Measurements from ENCODE around the gene RIPOR2.

RIPOR2 gene

GRCh38 chr6:24840187-24840586, 95.6 kb downstream of the RIPOR2 start:
- DNase-seq = no peak

GRCh38 chr6:24838994-24839393, 96.8 kb downstream of the RIPOR2 start:
- no peak for DNase-seq

- no peak for DNase-seq
These were observed 97.7 kb downstream of the RIPOR2 start for GRCh38 chr6:24838081-24838480.

DNA sequence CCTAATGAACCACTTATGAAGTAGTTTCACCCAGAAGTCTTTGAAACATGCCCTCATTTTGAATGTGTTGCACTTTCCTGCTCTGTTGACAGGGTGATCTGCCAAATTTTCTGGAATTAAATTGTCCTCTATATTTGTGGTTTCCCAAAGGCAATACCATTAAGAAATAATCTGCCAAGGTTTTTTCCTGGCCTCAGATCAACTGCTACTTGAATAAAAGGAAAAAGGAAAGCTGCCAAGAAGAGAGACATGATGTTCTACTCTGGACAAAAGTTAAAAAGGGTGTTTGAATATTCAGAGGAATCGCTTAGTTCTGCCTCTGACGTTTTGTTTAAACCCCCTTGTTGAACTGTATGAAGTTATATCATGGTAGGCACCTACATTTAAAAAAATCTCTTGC, 99.7 kb downstream of the RIPOR2 start:
- DNase-seq = no peak

DNA sequence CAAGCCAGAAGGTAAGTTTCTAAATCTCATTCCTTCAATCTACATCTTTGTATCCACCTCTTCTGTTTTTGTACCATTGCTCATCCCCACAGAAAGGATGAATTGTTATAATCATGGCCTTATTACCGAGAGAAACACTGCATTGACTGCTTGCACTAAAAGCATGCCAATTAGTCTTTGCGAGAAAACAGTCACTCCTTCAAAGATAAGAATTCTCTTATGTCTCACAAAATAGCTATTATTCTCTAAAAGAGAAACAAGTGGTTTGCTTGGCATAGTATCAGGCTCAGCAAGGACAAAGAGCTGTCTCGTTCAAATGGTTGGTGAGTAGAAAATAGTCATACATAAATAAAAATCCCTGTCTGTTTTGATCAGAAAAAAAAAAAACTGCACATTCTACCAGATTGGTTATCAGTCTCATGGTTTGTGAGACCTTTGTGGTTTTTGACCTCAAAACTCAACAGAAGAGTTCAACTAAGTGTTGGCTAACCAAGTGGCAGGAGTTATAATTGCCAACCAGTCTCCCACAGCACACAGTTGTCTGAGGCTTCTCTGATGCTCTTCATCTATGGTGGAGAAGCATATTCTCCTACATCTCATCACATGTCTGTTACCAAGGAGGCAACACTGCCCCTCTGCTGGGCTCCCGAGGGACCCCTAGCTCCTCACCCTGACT, 101.9 kb downstream of the RIPOR2 start:
- no peak for DNase-seq

DNA sequence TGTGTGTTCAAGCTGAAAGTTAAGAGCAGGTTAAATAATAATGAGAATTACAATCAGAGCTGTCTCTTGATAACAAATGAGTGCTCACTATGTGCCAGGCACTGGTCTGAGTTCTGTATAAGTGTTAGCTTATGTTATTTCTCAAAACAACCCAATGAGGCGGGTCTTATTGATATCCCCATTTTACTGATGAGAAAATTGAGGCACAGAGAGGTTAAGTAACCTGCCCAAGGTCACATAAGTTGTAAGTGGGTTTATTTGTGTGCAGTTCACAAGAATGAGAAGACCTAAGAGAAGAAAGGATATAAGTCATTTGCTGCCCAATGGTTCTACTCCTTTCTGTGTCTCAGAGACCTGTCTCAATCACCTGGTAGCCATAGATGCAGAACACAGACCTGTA, 103.0 kb downstream of the RIPOR2 start:
- DNase-seq = no peak

DNA sequence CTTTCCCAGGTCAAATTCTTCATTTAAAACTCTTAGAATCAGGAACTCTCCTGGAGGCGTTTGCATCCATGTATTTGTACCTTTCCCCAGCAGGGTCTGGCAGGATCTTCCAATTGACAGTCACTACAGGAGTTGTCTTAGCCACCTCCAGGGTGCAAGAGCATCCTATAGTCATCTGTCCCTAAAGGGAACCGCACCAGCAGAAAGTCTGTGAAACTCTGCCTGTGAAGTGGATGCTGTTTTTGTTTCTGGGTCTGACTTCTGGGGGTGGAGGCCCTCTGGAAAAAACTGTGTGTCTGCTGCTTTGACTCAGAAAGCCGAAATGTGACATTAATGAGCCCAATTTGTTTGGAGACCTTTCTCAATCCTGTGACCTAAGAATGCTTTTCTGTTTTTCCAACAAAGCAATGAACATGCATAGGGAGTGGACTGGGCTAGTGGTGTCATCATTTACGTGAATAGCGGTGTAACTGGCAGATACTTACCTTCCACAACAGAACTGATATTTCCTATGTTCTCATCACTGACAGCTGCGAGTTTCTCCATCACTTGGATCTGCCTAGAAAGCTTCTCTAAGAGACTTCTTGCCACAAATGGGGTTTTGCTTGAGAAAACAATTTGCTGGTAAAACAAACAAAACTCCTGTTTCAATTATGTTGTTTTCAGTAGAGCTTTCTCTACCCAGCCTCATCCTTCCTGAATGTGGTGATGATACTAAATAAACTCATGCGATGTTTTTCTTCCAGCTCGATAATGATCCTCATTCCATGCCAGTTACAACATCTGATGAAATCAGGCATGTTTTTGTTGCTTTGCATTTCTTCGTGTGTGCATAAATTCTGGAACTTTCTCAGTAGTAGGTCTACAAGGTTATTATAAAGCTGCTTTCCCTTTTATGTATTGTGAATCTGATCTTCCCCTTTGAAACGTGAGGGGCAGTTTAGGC, 103.7 kb downstream of the RIPOR2 start:
- no peak for DNase-seq

DNA sequence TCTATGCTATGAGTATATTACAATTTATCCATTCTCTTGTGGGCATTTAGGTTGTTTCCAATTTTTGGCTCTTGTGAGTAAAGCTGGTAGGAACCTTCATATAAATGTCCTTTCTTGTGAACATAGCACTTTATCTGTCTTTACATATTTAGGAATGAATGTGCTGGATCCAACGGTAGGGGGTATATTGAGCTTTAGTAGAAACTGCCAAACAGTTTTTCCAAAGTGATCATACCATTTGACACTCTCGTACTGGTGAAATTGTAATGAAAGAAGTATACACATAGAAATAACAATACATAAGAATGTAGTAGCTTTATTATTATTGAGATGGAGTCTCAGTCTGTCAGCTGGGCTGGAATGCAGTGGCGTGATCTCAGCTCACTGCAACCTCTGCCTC, 106.1 kb downstream of the RIPOR2 start:
- no peak for DNase-seq

DNA sequence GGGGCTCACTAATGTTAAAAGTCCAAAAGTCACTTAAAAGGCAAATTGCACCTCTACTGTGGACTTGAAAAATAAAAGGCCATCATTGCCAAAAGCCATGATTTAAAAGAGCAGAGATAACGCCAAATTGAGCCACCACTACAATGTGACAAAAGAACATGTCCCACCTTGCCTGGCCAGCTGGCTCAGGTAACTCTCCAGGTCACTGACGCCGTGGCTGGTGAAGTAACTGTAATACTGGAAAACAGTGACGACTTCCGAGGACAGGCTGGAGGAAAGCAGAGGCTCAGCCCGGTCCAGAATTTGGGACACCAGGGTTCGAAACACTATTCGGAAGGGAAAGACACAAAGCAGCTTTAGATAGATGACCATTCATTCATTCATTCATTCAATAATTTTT, 107.8 kb downstream of the RIPOR2 start:
- DNase-seq = no peak

DNA sequence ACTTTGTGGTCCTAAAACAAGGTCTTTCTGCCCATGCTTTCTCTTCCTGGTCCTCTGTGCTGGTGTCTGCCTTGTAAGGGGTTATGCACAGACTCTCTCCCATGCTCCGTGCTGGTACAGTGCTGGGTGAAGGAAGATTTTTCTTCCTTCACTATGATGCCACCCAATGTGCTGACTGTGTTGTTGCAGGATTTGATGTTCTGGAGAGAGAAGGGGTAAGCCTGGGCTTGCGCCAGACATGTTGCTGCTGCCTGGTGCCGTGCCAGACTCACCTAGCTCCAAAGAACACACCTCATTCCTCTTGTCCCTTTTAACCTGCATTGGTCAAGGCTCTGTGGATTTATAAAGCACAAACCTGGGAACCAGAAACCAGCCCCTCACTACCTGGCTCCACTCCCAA, 108.6 kb downstream of the RIPOR2 start:
- no peak for DNase-seq

- no peak for DNase-seq
These were observed 110.6 kb downstream of the RIPOR2 start for GRCh38 chr6:24825130-24825630.

- DNase-seq = no peak
These were observed 111.4 kb downstream of the RIPOR2 start for GRCh38 chr6:24824142-24824938.

- DNase-seq = no peak
These were observed 112.6 kb downstream of the RIPOR2 start for GRCh38 chr6:24823185-24823584.

- DNase-seq = no peak
These were observed 113.1 kb downstream of the RIPOR2 start for GRCh38 chr6:24822696-24823095.

DNA sequence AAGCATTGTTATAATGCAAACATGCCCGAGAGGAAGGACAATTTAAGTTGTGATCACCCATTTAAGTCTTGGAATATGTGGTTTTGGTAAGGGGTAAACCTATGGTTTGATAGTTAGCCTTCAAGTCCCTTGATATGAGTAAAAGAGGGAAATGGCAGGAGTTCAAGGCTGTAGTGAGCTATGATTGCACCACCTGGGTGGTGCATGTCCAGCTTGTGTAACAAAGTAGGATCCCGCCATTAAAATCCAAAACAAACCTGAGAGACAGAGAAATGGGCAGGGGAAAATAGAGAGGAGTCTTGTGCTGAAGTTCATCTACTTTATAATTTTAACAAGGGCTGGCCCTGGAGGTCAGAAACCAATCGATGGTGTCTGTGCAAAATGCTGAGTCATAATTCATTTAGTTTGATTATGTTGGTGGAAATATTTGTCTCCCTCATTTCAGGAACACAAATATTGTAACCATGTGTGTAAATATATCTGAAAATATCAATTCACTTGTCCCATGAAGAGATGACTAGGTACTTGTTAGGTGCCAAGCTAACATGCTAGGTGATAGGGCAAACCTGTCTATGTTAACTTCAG, 113.8 kb downstream of the RIPOR2 start:
- DNase-seq = no peak

DNA sequence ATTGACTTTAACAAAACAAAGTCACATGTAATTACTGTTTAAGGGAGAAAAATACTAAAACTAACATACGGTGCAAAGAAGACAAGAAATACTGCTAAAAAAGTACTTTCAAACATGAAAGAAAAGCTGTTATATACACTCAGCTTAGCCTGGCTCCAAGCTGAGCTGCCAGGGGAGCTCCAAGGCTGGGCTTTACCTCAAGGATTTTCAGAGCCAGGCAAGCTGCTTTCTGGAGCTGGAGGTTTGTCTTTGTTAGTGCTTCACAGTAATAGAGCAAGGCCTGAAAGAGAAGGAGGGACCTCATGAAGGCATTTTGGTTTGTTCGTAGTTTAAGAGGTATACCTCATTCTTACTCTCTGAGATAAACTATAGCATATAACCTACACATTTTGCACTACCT, 117.4 kb downstream of the RIPOR2 start:
- no peak for DNase-seq

GRCh38 chr6:24809728-24810127, 126.0 kb downstream of the RIPOR2 start:
- DNase-seq = no peak

- no peak for DNase-seq
These were observed 128.2 kb downstream of the RIPOR2 start for GRCh38 chr6:24807584-24807983.

DNA sequence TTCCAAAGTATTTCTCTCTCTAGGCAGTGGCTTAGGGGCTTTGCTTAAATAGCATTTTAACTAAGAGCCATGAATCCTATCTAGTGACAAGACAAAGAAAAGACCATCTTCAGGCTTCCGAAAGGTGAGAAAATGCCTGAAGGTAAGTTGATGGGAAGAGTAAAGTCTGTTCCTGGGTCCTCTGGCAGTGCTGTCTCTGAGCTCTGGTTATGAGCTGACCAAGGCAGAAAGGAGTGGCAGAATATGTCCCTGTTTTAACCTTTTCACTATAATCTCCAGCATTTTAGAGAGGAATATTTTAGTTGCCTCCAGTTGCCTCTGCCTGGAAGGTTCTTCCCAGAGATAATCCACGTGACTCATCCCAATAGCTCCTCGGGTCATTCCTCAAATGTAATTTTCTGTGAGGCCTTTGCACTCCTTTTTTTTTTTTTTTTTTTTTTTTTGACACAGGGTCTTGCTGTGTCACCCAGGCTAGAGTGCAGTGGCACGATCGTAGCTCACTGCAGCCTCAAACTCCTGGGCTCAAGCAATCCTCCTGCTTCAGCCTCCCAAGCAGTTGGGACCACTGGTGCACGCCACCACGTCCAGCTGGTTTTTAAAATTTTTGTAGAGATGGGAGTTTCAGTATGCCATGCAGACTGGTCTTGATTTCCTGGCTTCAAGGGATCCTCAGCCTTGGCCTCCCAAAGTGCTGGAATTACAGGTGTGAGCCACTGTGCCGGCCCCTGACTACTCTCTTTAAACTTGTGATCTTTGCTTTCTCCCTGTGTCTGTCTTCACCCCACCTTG, 133.3 kb downstream of the RIPOR2 start:
- no peak for DNase-seq

DNA sequence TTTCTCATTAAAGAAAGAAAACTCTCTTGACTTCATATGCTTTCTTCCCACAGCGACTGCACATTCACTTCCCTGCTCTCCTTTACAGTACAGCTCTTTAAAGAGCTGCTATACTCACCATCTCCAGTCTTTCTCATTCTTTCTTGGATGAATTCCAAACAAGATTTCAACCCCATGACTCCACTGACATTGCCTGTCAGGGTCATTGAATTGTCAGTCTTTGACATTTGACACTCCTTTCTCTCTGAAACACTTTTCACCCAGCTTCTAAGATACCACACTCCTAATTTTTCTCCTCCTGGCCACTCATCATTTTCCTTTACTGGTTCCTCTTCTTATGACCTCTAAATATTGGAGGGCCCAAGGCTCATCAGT, 136.2 kb downstream of the RIPOR2 start:
- no peak for DNase-seq

- DNase-seq = no peak
These were observed 136.8 kb downstream of the RIPOR2 start, which contains the start of gene ARMH2 for GRCh38 chr6:24798740-24799540. Gene ARMH2 (minus strand): TSS chr6:24798917. CDS start chr6:24798857, 60 bp downstream.

Data from CD4-positive, alpha-beta T cell treated with Interferon alpha-2 for 1 hour (primary cell).